Stimulated activated CD8-positive, alpha-beta memory T cell treated with anti-CD3 and anti-CD28 coated beads, Interleukin-12 subunit alpha, Interleukin-12 subunit beta, amount 100 ng/mL, for 24 hours (primary cell): ENCODE measurements around the gene DNAI7.

Source experiments
- DNase-seq: peaks from one replicate; pipeline ENCODE4 v3.0.0-alpha.2; 2020; ENCODE audit errors: extremely low read depth

Gene DNAI7

DNA sequence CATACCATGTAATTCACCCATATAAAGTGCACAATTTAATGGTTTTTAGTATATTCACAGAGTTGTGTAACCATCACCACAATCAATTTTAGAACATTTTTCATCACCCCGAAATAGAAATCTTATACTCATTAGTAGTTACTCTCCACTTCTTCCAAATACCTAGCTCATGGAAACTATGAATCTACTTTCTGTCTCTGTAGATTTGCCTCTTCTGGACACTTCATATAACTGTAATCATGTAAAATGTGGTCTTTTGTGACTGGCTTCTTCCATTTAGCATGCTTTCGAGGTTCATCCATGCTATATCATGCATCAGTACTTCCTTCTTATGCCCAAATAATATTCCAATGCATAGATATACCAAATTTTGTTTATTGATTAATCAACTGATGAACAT is 10.8 kb downstream of the DNAI7 start:
- no peak for DNase-seq

DNA sequence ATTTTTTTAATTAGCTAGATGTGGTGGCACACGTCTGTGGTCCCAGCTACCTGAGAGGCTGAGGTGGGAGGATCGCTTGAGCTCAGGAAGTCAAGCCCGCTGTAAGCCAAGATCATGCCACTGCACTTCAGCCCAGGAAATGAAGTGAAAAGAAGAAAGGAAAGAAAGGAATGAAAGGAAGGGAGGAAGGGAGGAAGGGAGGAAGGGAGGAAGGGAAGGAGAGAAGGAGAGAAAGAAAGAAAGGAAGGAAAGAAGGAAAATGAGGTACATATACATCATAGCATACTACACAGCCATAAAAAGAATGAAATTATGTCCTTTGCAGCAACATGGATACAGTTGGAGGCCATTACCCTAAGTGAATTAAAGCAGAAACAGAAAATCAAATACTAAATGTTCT is 12.2 kb downstream of the DNAI7 start:
- DNase-seq = no peak

DNA sequence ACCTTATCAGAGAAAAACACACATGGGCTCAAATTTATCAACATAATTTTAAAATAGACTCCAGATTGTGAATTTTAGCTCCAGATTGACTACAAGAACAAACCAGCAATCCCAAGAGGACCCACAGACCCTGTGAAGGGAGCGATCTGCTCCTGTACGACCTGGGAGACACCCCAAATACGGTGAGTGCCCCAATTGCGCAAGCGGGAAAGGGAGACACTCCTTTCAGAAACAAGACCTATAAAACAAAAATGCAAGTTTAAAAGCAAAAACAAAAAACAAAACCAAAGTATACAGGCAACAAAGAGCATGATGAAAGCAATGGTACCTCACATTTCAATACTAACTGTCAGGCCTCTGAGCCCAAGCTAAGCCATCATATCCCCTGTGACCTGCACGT is 32.1 kb downstream of the DNAI7 start:
- no peak for DNase-seq

DNA sequence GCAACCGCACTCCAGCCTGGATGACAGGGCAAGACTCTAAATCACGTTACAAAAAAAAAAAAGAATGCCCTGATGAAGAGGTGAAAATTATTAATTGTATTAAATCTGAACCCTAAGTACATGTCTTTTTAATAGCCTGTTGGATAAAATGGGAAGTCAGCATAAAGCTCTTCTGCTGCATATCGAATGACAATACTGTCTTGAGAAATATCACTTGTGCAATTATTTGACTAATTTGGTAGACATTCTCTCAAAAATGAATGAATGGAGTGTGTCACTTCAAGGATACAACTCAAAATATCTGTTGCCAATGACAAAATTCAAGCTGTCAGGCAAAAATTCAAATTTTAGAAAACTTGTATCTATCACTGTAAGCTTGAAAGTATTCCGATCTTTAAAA is 38.9 kb downstream of the DNAI7 start:
- DNase-seq = no peak

DNA sequence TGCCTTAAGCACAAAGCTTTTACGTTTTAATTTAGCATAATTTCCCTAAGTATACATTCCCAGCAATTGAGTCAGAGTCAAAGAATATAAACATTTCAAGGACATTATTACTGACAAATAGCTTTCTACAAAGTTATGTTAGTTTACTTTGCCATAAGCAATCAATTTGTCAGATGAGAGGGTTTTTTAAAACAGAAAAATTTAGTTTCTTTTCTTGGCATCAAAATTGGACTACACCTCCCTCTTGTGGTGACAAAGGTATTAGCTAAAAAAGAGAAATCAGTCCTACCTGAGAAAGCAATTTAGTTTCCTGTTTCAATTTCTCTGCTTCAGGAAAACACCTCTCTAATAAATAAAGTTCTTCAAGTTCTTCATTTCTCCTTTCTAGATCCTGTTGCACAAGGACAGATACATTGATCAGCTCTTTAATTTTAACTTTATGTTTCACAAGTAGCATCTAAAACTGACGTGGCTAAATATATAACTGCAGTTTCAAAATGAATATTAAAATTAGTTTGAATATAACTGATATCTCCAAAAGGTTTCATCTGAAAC is 39.9 kb downstream of the DNAI7 start:
- no peak for DNase-seq

DNA sequence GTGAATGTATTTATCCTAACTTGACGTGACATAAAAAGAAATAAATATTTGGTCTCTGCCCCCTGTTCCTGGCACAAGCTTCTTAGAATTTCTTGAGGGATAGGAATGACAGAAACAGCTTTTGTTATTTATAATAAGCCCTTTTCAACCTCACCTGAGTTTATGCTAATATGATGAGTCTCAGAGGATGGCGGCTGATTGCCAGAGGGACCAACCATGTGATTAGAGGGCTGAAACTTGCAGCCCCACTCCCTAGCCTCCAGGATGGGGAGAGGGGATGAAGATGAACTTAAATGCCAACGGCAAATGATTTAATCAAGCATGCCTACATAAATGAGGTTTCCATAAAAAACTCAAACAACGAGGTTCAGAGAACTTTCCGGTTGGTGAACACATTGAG is 42.9 kb downstream of the DNAI7 start:
- no peak for DNase-seq

DNA sequence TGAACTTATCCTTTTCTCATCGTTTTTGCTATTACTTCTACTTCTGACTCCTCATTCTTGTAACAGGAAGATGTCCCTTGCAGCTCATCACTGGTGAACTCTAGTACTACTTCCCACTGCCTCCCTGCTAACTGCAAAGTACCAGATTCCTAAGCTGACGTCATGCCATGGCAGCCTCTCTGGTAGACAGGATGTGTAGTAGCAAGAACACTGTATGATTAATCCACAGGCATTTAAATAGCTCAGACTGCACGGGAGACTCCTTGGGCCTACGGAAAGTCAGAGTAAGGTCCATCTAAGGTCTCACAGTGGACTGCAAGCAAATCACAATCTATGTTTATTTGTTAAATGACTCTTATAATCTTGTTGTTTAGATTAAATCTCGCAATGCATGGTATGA is 43.5 kb downstream of the DNAI7 start:
- DNase-seq = no peak

DNA sequence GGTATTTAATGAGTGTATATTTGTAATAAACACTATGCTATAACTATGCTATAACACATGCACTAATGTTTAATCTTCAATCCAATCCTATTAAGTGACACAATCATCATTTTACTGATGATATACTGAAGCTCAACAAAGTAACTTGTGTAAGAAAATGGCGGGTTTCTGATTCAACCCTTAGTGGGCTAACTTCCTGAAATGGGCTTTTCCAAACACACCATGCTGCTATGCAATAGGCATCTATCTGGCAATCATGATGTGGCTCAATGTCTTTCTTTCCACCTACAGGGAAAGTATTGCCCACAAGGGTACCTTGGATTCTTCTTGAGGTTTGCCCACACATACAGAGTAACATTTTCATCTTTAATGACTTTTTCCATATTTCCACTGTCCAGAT is 48.3 kb downstream of the DNAI7 start:
- no peak for DNase-seq

DNA sequence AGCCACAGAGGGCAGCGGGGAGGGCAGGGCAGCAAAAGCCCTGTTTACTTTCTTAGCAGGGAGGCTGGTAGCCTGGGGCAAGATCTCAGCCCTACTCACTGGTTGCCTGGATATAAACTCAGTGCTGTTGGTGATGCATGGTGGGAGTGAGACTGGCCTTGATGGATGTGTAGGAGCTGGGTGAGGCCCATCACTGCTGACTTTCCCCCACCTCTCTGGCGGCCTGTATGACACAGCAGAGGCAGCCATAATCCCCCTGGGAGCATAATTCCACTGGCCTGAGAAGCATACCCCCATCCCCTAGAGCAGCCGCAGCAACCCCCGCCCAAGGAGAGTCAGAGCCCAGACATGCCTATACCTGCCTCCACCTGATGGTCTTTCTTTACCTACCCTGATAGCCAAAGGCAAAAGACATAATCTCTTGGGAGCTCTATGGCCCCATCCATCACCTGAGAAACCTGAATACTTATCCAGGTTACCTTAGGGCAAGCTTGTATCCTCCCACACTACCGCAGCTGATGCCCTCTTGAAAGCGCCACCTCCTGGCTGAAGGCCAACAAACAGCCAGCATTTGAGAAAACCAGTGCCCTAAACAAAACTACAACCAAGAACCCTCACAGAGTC is 59.3 kb downstream of the DNAI7 start:
- DNase-seq = no peak

DNA sequence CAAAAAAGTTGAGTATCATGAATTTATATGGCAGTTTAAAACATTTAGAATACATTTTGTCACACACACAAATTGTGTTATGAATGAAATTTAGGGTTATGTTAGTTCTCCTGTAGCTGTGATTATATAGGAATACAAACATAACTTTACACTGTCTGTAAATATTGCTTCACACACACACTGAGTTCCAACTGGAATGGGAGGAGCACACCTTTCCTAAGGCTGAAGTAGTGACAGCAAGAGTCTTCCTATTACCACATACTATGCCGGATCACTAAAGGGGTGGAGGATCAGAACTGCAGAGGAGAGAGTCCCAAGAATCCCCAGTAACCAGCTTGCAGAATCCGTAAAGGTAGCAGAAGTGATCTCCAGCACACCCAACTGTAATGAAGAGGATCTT is 63.7 kb downstream of the DNAI7 start:
- DNase-seq = no peak

DNA sequence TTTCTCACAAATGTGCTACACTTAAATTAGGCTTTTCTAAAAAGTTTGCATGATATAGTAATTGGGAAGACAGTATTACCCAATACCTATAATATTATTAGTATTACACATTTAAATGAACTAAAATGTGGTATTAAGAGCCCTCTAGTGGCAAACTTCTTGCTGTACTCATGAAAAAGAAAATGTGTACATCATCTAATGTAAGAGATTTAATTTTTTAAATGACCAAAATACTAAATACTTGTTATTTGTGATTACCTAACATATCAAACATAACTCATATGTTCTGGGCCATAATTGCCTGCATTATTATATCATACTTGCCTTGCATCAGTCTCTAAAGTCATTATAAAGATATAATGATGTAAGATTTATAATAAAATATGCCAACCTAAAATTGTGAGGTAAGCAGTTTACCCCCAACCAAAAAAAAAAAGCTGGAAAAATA is 64.2 kb downstream of the DNAI7 start:
- no peak for DNase-seq

DNA sequence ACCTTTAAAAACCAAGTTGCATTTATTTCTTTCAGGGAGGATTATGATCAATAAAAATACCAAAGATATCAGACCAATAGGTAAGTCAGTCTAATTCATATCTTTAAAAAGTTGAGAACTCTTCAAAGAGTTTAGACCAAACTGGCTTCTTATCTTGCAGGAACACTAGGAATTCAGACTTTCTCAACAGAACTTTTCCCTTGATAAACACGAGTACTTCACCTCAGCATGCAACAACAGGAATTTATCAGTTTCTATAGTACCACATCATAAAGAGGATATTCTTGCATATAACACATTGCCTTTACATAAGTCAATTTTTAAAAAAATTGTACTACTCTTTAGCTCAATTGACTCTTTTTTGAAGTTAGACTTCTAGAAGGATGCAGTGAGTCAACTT is 68.2 kb downstream of the DNAI7 start:
- no peak for DNase-seq

DNA sequence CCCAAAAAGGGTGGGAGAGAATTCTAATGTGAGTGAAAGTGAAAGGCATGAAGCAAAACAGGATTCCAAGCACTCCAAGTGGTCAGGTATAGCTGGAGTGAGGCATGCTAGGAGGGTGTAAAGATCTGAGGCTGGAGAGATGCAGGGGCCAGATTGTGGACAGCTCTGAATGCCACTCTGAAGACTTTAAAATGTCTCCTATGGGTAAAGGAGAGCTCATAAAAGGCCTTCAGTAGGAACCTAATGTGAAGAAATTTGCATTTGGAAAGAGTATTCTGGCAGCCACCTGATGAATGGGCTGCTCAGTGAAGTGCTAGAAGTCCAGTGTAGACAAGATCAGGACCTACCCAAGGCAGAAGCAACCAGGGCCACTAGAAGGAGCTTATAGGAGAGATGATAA is 68.9 kb downstream of the DNAI7 start:
- no peak for DNase-seq

DNA sequence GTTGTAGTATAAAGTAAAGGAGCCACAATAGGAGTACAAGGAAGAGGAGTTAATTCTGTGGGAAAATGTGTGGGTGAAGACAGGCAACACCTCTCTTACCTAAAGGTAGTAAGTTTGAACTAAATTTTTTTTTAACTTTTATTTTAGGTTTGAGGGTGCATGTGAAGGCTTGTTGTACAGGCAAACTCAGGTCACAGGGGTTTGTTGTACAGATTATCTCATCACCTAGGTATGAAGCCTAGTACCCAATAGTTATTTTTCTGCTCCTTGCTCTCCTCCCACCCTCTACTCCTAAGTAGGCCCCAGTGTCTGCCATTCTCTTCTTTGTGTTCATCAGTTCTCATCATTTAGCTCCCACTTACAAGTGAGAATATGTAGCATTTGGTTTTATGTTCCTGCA is 70.5 kb downstream of the DNAI7 start:
- DNase-seq = no peak

DNA sequence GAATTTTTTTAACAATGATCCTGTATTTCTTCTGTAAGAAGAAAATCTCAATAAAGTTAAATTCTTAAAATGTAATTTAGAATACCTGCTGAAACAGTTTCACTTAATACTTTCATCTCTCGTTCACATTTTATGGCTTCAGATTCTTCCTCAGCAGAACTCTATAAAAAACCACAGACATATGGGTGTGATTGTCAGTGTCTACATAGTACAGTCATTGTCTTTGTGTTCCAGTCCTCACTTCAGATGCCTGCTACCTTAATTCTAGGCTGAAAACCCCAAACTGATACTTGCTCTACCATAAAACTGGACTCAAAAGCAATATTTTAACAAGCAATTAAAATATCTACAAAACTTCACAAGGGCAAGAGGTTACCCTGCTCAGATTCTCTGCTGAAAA is 71.8 kb downstream of the DNAI7 start:
- DNase-seq = no peak

DNA sequence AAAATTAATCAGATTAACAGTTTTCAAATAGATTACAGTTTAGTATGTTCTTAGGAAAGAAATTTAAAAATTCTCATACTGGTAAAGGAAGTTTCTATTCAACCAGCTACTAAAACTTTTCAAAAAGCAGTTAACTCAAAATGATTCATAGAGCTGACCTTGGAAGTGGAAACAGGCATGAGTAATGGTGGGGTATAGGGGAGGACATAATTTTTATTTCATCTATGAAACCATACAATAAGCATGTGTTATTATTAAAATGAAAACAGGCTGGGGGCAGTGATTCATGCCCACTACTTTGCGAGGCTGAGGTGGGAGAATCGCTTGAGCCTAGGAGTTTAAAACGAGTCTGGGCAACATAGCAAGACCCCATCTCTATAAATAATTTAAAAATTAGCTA is 73.0 kb downstream of the DNAI7 start:
- no peak for DNase-seq

DNA sequence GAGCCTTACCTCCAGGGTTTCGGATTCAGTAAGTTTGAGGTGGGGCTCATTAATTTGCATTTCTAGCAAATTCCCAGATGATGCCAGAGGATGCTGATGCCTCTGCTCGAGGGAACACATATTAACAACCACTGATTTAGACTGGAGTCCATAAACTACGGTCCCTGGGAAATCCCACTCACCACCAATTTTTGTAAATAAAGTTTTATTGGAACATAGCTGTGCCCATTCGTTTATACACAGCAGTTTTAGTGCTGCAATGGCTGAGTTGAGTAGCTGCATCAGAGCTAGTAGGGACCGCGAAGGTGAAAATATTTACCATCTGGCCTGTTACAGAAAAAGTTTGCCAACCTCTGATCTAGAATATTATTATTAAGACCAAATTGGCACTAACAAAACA is 73.8 kb downstream of the DNAI7 start:
- DNase-seq = no peak

DNA sequence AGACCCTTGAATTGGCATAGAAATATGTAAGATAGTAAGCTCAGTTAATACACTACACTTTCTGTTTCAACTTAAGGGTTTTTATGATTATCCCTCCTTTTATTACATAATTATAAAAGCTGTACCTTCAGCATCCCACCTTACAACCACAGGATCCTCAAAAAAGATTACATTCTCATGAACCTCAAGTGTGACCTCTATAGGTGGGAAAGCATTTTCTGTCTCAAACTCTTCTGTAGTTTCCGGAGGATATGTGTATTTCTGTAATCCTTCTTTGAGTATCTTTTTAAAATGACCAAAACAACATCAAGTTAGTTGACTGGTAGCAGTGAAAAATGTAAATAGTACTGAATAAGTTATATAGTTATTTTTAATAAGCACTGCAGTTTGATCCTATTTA is 75.9 kb downstream of the DNAI7 start:
- no peak for DNase-seq

DNA sequence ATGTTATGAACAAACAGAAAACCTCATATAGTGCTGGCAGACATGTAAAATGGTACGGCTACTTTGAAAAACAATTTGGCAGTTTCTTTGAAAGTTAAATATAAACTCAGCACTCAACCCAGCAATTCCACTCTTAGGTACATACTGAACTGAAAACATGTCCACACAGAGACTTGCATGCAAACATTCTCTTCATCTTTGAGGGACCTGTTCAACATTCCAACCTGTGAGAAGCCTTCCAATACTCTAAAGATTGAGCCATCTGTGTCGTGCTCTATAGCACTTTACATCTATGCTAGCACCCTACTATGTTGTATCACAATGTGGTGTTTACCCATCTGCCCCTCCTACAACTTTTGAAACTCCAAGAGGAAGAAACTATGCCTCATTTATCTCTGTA is 79.3 kb downstream of the DNAI7 start:
- DNase-seq = no peak

DNA sequence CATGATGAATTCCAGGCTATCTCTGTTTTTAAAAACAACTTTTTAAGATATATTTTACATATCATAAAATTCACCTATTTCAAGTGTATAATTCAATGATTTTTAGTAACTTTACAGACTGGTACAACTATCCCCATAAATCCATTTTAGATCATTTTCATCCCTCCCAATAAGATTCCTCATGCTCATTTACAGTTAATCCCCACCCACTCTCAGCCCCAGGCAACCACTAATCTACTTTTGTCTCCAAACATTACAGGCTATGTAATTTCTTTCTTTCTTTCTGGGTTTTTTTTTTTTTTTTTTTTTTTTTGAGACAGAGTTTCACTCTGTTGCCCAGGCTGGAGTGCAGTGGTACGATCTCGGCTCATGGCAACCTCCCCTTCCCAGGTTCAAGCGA is 81.3 kb downstream of the DNAI7 start:
- DNase-seq = no peak

DNA sequence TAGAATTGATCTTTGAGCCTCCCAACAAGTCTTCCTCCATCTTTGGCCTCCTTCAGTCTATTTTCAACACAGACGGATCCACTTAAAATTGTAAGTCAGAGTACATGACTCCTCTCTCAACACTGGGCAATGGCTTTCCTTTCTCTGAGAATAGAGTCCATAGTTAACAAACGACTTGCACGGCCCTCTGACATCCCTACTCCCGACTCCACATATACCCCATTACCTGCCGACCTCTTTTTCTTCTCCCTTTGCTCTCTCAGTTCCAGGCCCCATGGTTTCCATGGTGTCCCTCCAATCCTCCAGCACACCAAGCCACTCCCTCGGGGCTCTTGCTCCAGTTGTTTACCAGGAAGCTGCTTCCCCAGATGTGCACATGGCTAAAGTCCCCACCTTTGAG is 84.7 kb downstream of the DNAI7 start:
- no peak for DNase-seq

DNA sequence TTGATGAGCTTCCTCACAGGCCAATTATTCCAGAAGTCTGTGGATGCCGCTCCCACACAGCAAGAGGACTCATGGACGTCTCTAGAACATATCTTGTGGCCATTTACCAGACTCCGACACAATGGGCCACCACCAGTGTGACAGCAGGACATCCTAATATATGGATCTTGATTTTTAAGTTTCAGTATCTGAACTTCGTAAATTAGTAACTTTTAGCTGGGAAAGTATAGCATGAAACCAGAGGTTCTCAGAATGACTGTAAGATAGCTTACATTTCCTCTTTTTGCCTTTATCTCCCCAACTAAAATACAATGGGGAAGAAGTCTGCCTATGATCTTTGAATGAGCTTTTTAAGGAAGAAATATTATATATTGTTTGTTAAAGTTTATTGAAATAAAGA is 87.0 kb downstream of the DNAI7 start:
- no peak for DNase-seq

DNA sequence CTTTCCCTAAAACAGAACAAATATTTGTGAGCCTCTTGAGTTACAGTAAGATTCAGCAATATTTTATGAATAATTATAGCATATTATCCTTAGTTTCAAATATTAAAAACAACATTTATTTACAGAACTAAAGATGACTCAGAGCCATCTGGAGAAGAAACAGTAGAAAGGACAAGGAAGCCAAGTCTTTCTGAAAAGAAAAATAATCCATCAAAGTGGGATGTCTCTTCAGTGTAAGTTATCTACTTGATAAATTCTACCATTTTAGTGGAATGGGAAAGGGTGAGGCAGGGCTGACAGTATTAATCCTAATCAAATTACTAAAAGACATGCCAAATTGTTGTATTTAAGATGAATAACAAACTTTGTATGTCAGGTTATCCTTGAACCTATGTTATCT is 88.1 kb downstream of the DNAI7 start:
- no peak for DNase-seq

DNA sequence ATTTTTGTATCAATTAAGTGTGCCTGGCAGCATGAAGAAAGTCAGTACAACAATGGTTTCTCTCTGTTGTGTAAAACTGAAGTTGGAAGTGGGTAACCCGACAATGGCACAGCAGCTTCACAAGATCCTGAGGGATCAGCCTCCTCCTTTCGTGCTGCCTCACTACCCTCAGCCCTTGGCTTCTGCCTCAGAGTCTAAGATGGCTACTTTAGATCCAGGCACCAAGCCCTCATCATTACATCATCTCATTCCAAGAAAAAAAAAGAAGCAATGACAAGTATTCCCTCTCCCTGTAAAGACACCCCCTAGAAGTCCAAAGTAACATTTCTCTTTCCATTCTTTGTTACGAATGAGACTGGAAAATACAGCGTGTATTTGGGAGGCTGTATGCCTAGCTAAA is 92.6 kb downstream of the DNAI7 start:
- DNase-seq = no peak
